Measurements from ENCODE around the gene MYO16.
A peak's percentile ranks its signal among the peaks of the same experiment; 100 is the strongest.
"Not testable (repeated sequence)": the region's sequence is repeated elsewhere in the genome, so short reads cannot be mapped to it uniquely, and the experiment has no call there.

Gene MYO16

DNA sequence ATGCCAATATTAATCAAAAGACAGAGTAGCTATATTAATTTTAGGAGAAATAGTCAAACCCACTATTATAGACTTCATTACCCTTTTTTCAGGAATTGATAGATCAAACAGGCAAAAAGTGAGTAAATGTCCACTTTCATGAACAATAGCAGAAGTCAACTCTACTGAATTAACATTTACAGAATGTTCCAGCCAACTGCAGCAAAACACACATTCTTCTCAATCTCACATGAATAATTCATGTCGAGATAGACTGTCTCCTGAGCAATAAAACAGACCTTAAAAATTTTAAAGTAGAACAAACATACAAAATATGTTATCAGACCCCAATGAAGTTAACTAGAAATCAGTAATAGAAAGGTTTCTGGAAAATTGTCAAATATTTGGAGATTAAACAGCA is 118.4 kb downstream of the MYO16 start:
- no peak for DNase-seq

DNA sequence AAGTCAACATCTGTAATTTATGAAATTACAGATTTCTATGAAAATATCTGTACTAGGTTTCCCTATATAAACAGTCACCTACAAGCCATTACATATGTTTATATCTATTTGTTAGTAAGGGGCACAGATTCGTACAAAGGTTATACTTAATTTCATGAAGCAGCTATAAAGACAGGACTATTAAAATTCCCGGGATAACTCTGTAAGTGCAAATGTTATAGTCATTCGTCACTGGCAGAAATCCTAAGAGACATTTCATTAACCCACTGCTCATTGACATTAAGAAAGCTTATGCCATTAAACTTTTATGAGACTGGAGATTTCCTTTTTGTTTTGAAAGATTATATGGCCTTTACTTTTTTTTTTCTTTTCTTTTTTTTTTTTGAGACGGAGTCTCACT is 122.9 kb downstream of the MYO16 start:
- DNase-seq: no peak

DNA sequence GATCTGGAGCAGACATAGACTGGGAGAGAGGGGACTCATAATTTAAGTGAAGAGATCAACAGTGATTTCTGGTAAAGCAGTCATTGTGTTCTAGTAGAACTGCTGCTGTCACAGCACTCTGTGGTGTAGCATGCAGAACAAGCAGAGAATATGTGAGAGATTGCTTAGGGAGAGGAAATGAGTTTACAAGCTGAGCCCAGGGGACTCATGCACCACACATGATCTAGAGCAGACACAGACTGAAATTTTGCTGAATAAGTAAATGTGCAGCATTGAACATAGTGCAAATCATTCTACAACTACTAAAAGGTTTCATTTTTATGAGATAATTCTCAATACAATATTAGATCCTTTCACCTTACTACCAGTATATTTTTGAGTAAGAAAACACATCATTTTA is 125.7 kb downstream of the MYO16 start:
- no peak for DNase-seq

DNA sequence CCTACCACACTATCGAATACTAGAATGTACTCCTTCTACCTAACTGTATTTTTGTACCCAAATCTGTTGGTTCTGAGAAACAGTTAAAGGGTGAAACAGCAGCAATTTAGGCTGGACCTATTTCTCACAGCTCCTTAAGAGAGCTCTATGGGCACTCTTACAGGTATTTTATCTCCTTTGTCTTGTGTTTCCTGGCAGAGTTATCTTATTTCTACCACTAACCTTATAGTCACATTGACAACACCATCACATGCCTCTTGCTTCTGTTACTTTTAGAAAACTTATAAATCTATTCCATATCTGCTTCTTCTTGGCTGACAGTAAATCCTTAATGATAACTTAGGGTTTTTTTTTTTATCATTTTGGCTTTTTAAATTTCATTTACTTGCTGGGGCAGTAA is 130.7 kb downstream of the MYO16 start:
- DNase-seq: no peak

DNA sequence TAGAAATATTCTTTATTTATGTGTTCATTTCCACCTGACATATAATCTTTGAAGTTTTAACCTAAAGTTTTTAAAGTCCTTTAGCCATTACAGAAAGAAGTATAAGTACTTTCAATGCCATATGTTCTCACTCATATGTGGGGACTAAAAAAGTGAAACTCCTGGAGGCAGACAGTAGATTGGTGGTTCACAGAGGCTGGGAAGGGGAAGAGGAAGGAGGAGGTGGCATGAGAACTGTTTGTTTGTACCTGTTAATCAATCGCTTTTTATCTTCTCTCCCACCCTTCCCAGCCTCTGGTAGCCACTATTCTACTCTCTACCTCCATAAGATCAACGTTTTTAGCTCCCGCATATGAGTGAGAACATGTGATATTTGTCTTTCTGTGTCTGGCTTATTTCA is 131.1 kb downstream of the MYO16 start:
- no peak for DNase-seq

DNA sequence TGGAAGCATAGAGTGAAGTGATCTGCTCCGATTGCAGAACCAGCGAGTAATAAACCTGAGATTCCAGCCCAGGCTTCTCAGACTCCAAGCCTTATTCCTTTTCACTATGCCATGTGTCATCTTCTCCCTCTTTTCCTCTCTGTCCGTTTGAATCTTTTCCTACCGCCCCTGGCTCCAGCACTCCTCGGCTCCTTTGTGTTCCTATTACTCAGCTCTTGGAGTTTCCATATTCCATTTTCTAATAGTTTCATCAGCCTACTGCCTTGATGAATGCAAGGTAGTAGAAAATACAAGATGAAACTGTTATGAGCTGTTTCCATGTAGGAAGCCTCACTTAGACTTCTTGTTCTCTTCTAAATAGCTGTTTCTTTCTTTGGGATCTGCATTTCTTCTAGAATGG is 138.6 kb downstream of the MYO16 start:
- no peak for DNase-seq

DNA sequence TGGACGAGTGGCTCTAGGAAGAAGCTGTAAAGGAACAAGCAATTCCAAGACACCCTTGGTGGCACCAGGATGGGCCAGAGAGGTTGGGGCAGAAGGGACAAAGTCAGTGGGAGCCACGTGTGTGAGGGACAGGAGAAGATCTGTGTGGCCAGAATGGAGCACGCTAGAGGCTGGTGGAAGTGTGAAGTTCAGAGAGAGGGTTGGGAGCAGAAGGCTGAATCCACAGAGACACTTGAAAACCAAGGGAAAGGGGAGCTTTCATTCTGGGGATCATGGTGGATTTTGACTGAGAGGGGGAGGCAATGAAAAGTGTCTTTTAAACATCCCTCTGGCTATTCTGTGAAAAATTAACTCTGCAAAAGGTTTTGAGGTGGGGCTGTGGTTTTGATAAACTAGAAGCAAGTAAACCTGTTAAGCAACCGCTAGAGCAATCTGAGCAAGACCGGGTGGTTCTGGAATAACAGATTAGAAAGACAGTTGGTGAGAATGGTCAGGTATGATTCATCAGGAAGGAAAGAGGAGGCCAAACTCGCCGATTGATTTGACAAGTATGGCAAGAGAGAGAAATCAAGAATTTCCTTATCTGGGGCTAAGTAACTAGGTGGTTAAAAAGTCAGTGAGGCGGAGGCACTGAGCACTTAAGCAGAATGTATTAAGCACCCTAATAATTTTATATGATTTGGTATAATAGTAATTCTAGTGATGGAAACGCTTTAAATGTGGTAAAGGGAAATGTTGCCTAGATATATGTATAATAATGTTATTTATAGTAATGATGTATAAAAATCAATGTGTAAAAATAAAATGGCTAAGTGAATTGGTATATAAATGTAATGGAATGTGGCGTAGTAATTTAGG is 140.0 kb downstream of the MYO16 start:
- DNase-seq: peak; percentile 52

DNA sequence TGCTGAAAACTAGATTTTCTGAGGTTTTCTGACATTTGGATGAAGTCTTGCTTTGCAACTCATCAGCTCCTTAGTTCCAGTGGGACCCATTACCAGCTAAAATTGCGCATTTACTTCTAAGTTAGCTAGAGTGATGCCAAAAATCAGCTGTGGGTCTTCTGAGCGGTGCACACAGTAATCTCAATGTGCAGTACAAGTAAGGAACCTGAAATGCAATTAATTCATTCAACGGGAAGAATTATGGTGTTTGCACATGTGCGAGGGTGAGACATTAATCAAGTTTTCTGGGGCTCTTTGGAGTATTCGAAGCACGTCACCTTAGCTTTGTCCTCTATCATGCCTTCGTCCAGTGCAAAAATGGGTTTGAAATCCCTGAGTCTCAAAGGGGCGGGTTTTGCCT is 146.2 kb downstream of the MYO16 start:
- DNase-seq: no peak

DNA sequence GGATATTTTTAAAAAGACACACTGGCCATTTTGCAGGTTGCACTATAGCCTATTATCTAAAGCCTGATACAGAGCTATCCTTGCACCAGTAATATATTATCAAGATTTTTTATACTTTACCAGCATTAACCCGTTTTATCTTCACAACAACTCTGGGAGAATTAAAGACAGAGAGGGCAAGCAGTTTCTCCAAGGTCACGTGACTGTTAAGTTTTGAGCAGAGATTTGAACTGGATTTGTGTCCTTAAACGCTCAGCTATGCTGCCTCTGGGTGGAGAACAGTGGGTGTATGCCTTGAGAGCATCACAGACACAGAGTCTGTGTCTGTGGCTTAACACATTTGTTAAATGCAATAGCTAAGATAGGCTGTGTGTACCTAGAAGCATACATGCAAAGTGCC is 147.2 kb downstream of the MYO16 start:
- no peak for DNase-seq

DNA sequence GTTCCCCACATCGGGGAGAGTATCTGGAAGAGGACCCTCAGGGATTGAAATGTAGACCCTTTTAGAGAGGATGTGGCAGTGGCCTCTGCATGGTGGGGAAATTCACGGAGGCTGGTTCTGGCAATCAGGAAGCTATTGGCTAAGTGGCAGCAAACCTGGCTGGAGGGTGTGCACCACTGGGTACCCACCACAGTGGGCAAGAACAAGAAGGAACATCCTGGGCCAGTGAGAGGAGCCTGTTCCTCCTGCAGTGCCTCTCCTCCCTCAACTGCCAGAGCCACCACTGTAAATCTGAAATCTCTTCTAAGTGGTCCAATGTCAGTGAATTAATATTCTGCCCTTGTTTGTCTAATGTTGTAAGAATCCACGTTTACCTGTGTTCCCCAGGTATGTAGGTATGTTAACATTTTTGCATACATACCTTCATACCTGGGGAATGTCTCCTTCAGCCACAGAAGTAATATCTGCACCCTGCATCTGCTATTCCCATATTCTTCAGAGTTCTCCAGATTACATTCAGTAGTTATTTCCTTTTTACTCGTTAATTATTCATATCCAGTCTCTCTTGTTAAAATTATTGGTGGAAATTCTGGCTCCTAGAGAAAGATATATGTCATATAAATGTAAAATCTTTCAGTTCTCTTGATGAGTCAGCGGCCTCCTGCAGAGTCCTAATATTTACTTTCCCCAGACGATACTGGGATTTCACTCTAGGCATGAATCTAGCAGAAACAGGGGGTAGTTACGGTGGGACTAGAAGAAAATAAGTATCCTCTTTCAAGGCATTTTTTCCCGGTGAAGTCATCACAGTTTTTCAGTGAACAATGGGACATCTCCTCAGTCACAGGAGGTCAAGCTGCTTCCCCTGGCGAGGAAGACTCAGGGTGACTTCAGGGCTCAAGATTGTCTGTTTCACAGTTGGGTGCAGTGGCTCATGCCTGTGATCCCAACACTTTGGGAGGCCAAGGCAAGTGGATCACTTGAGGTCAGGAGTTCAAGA is 148.3 kb downstream of the MYO16 start:
- peak; percentile 93 for DNase-seq

DNA sequence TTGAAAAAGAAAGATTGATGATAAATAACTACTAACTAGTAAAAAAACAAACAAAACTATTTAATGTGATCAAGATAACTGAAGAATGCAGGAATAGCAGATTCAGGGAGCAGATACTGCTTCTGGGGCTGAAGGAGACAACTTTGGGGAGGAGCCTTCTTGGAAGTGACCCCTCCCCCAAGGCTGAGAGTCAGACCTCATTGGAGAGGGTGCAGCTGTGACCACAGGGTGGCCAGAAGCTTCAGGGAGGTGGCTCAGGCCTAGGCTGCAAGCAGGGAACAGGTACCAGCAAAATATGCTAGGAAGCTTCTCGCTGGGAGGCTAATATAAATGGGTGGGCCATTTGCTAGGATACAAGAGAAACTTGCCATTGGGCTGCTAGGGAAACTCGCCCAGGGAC is 149.9 kb downstream of the MYO16 start:
- no peak for DNase-seq

DNA sequence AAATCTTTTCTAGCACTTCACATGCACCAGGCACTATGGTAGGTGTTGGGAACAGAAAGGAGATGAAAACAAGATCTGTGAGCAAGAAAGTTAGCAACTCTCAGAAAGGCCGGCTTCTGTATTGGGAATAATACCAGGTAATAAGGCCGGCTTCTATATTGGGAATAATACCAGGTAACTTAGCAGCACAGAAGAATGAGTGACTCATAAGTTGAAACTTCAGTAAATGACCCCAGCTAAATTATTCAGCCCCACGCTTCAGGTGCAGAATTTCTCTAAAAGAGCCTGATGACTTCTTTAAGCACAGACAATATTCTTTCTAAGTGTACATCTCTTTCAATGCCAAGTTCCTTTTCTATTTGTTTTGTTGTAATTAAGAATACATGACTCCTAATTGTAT is 151.3 kb downstream of the MYO16 start:
- no peak for DNase-seq

DNA sequence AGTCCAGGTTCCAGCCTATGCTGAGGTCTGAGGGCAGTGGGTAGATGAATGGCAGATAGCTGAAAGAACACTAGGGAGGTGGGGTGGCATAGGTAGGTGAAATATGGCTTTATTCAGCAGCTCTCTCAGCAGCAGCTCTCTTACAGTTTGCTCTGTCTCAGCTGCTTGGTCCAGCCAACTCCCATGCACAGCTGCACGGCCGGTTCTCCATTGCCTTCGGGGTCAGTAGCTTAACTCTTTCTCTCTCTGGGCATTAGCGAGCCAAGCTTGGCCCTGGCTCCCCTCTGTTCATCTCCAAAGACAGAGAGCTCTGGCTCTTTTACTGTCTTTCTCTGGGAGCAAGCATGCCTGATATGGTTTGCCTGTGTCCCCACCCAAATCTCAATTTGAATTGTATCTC is 151.9 kb downstream of the MYO16 start:
- DNase-seq: no peak

DNA sequence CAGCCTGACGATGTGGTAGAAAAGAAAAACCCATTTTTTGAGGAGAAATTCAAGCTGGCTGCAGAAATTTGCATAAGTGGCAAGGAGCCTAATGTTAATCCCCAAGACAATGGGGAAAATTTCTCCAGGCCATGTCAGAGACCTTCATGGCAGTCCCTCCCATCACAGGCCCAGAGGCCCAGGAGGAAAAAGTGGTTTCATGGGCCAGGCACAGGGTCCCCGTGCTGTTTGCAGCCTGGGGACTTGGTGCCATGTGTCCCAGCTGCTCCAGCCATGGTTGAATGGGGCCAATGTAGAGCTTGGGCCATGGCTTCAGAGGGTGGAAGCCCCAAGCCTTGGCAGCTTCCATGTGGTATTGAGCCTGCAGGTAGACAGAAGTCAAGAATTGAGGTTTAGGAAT is 153.1 kb downstream of the MYO16 start:
- DNase-seq: not testable (repeated sequence)

DNA sequence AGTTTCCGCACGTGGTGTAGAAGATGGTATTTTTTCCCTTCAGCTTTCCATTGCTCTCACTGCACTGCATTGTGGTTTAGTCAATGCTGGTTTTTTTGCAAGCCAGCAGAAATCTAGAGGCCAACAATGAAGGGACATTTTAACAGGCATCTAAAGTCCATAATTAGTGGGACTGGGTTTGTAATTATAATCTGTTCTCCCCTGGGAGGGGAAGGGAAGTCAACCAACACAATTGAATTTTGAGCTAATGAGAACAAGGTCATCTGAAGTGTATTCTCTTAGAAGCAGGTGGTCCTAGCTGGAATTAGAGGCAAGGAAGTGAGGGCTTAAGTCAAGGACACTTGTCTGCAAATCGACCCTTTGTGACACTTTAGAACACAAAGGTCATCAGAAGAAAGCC is 156.4 kb downstream of the MYO16 start:
- DNase-seq: no peak

DNA sequence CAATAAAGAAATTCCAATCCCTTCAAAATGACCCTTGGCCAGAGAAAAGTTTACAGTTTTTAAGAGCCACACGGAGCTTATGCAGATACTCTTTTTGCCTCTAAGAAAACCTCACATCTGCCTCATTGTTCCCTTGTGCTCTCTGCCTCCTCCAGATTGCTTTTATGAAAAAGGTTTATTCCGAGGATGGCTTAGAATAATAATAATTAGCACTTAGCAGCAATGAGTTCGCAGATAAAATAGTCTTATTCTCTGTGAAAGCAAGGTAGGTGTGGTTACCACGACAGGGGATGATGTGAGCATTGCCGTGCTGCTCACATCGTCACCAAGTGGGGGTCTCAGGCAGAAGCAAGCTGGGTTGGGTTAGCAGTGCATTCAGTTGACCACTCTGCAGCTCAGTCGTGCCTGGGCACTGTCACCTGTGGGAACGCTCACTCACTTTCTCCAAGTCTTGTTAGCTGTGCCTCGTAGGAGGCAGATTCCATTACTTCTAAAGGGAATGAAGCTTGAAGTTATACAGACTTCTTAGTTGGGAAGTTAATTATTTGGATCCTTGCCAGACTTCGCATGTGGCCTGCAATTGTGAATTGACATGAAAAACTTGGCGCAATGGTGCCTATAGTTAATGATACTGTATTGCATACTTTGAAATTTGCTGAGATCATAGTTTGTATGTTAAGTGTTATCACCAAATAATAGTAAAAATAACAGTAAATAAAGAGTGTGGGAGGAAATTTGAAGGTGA is 157.2 kb downstream of the MYO16 start:
- no peak for DNase-seq

DNA sequence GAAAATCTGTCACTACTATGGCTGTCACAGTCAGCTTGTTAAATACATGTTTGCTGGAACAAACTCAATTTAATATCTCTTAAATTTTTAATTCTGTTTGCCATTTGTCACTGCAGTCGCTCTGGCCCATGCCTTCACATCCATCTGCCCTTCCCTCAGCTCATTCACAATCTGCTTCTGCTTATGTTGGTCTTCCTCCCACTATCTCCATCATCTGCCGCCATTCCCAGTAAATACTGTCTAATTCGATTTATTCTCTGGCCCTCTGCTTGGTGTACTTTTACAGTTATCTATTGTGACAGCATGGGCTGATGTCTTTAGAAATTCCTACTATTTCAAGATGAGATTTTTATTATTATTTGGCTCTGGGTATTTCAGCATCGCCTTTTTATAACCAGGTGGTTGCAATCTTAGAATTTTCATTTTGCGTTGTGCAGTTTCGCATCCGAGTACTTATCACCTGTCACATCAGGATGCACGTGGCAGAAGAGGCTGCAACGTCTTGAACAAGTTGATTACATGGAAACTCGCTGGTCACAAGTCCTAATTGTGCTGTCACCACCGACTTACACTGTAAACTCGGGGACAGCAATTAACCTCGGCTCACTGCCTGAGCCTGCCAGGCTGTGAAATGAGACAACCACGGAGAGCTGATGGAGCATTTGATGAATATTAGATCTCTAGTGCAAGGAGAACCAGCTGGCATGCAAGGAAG is 158.4 kb downstream of the MYO16 start:
- no peak for DNase-seq

DNA sequence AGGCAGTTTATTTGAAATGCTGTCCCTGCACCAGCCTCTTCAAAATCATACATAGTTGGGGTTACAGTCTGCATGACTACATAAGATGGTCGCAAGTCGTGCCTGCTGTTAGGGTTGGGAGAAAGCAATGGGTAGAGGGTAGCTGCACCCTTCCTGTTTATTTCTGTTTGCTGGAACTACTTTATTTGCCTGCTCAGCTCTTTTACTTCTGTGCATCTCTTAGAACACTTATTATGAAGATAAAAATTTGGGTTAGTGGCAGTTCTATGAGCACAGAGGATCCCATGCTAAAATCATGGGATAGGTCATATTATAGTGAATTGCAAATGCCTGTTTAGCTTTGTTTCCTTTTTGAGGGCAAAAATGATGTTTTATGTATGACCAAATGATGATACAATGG is 160.1 kb downstream of the MYO16 start:
- DNase-seq: no peak

DNA sequence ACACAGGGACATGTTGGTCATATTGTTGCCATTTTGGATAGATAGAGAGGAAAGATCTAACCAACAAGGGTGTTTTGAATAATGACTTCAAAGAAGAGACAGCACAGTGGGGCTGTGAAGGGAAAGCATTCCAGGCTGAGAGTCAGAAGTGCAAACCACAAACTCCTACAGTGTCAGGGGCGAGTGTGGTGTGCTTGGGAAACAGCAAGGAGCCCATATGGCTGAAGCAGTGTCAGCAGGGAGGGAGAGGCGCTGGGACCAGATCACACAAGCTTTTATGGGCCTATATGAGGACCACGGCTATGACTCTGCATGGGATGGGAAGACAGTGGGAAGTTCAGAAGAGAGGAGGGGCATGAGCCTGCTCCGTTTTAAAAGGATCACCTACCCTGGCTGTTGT is 166.4 kb downstream of the MYO16 start:
- no peak for DNase-seq

DNA sequence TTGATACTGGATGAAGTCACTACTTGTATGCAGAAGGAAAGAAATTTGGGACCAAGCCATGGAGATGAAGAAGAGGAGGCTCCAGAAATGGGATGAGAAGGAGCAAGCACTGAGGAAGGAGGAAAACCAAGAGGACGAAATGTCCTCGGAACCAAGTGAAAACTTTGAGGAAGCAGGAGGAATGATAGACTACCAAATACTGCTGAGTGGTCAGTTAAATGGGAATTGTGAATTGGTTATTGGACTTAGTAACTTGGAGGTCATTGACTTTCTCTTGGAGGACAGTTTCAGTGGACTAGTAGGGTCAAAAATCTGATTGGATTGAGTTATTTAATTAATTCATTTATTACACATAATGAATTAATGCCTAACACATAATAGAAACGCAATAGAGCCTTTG is 167.9 kb downstream of the MYO16 start:
- DNase-seq: no peak

DNA sequence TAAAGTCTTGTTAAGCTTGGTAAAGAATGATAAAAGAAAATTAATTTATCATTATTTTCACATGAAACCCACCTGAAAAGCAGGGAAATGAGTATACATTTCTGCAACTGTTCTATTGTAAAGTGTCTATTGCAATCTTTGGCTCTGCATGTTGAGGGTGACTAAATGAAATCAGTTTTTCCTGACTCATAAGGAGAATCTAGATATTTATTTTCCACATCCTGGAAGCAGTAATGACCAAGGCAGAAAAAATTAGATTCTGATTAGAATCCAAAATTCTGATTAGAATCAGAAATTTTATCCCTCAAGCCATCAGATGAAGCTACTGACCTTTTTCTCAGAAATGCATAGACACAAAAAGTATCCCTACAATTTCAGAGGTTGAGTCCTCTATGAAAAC is 178.4 kb downstream of the MYO16 start:
- DNase-seq: no peak

DNA sequence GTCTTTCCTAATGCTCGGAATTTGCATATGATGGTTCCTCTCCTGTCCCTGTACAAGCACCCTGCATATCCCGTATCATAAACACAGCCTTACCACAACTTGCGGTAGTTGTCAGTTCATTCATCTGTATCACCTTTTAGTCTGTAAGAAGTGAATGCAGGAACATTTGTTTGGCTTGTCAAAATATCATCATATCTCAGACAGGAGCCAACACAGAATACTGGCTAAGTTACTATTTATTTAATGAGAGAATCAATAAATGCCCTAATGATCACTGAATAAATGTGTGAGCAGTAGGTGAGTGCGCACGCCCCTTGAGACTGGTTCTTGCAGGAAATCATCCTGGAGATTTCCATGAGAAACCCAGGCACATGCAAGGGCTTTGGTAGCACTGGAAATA is 182.8 kb downstream of the MYO16 start:
- DNase-seq: no peak

DNA sequence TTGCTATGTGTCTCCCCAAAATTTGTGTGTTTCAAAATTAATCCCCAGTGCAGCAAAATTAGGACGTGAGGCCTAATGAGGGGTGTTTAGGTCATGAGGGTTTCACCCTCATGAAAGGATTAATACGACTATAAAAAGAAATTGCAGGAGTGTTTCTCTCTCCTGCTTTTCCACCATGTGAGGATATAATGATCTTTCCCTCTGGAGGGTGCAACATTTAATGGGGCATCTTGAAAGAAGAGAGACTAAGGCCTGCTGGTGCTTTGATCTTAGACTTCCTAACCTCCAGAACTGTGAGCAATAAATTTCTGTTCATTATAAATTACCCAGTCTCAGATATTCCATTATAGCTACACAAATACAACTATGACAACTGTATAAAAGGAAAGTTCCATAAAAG is 183.2 kb downstream of the MYO16 start:
- DNase-seq: no peak

Data from islet precursor cell (in vitro differentiated cells).